BLaER1 treated with 17β-estradiol and CSF1 and Interleukin-3, amounts not matched to agents 10 nM and 100 nM (cell line): Measurements from ENCODE around the gene HELZ.
"Not testable (repeated sequence)": the region's sequence is repeated elsewhere in the genome, so short reads cannot be mapped to it uniquely, and the experiment has no call there.

ENCODE experiments used
- H3K27ac ChIP-seq, 11 experiments: shearing (Covaris generic); formaldehyde crosslinking; 2 replicates each; pipeline ENCODE4 v1.8.1; 2022
- H3K27me3 ChIP-seq, 11 experiments: shearing (Covaris generic); formaldehyde crosslinking; 2 replicates each; pipeline ENCODE4 v1.8.1; 2022
- H3K36me3 ChIP-seq, 11 experiments: shearing (Covaris generic); formaldehyde crosslinking; 2 replicates each; pipeline ENCODE4 v1.8.1; 2022
- H3K4me1 ChIP-seq, 10 experiments: shearing (Covaris generic); formaldehyde crosslinking; 2 replicates each; pipeline ENCODE4 v1.8.1; 2022
- H3K4me2 ChIP-seq, 11 experiments: shearing (Covaris generic); formaldehyde crosslinking; 2 replicates each; pipeline ENCODE4 v1.8.1; 2022
- H3K4me3 ChIP-seq, 10 experiments: shearing (Covaris generic); formaldehyde crosslinking; 2 replicates each; pipeline ENCODE4 v1.8.1; 2022
- H3K9ac ChIP-seq, 11 experiments: shearing (Covaris generic); formaldehyde crosslinking; 2 replicates each; pipeline ENCODE4 v1.8.1; 2022
- H3K9me3 ChIP-seq, 11 experiments: shearing (Covaris generic); formaldehyde crosslinking; replicated peaks in 1 of 11; 2 replicates each; pipeline ENCODE4 v1.8.1; 2022
- H4K20me1 ChIP-seq, 11 experiments: shearing (Covaris generic); formaldehyde crosslinking; 2 replicates each; pipeline ENCODE4 v1.8.1; 2022
- Cebpa-rat ChIP-seq, 11 experiments: shearing (Covaris generic); IDR thresholded peaks; 2 replicates each; pipeline ENCODE4 v1.8.1; 2022

The HELZ gene

GRCh38 chr17:67148352-67148751, 96.6 kb downstream of the HELZ start:
- TF ChIP-seq Cebpa-rat (IDR thresholded peaks at IDR 0.05) = no peak
- H3K27ac ChIP-seq = no peak overlapping the region
- no peaks in the 10 kb centered on the region for H3K27me3 ChIP-seq
- no peak overlapping the region for H3K9ac ChIP-seq
- peaks cover 94 to 100% (median 99%) of the 10 kb centered on the region in 11 experiments for H3K36me3 ChIP-seq
- peaks cover 0 to 18% (median 9%) of the 10 kb centered on the region in 11 experiments; a peak in 20 of 22 replicates for H3K9me3 ChIP-seq
- H3K4me3 ChIP-seq = no peak overlapping the region
- no peak overlapping the region for H3K4me2 ChIP-seq
- peaks cover 0 to 8% (median 0%) of the 10 kb centered on the region in 10 experiments; a peak in 2 of 20 replicates for H3K4me1 ChIP-seq
- peaks cover 0 to 77% (median 0%) of the 10 kb centered on the region in 11 experiments; a peak in 6 of 22 replicates for H4K20me1 ChIP-seq

GRCh38 chr17:67145183-67145805, 99.7 kb downstream of the HELZ start:
- Histone ChIP-seq H4K20me1 (peaks cover 0 to 75% (median 0%) of the 10 kb centered on the region in 11 experiments; a peak in 7 of 22 replicates), H3K27me3 (no peaks in the 10 kb centered on the region), H3K4me1 (peaks cover 0 to 9% (median 0%) of the 10 kb centered on the region in 10 experiments; a peak in 5 of 20 replicates), H3K36me3 (peaks cover 92 to 100% (median 99%) of the 10 kb centered on the region in 11 experiments), H3K4me2 (no peak overlapping the region), H3K27ac (no peak overlapping the region), H3K4me3 (no peak overlapping the region), H3K9me3 (peaks cover 12 to 35% (median 22%) of the 10 kb centered on the region in 11 experiments; a peak in 20 of 22 replicates), H3K9ac (no peak overlapping the region)
- no peak for TF ChIP-seq Cebpa-rat (IDR thresholded peaks at IDR 0.05)

GRCh38 chr17:67143318-67143717, 101.7 kb downstream of the HELZ start:
- no peak overlapping the region for H3K27ac ChIP-seq
- peaks cover 0 to 21% (median 0%) of the 10 kb centered on the region in 10 experiments; a peak in 7 of 20 replicates for H3K4me1 ChIP-seq
- no peak overlapping the region for H3K4me3 ChIP-seq
- no peak overlapping the region for H3K4me2 ChIP-seq
- H3K36me3 ChIP-seq = peaks cover 91 to 100% (median 98%) of the 10 kb centered on the region in 11 experiments
- peaks cover 12 to 35% (median 22%) of the 10 kb centered on the region in 11 experiments; a peak in 20 of 22 replicates for H3K9me3 ChIP-seq
- no peaks in the 10 kb centered on the region for H3K27me3 ChIP-seq
- H3K9ac ChIP-seq = no peak overlapping the region
- H4K20me1 ChIP-seq = peaks cover 0 to 86% (median 5%) of the 10 kb centered on the region in 11 experiments; a peak in 9 of 22 replicates
- TF ChIP-seq Cebpa-rat (IDR thresholded peaks at IDR 0.05) = no peak

GRCh38 chr17:67142030-67142429, 103.0 kb downstream of the HELZ start:
- peaks cover 0 to 91% (median 5%) of the 10 kb centered on the region in 11 experiments; a peak in 9 of 22 replicates for H4K20me1 ChIP-seq
- not testable (repeated sequence) for H3K4me3 ChIP-seq, H3K4me2 ChIP-seq, H3K27me3 ChIP-seq, H3K9ac ChIP-seq, H3K27ac ChIP-seq
- H3K36me3 ChIP-seq = peaks cover 91 to 100% (median 96%) of the 10 kb centered on the region in 11 experiments
- H3K9me3 ChIP-seq = peaks cover 12 to 35% (median 22%) of the 10 kb centered on the region in 11 experiments; a peak in 20 of 22 replicates
- H3K4me1 ChIP-seq = peaks cover 0 to 23% (median 0%) of the 10 kb centered on the region in 10 experiments; a peak in 7 of 20 replicates

- Histone ChIP-seq H3K9me3 (peaks cover 12 to 34% (median 21%) of the 10 kb centered on the region in 11 experiments; a peak in 20 of 22 replicates), H3K27me3 (no peaks in the 10 kb centered on the region), H3K4me3 (no peak overlapping the region), H3K27ac (0 out of 22 replicates have a peak overlapping the region, but pooled peaks of 1 of the 11 experiments have one; percentile 2), H3K4me1 (peaks cover 0 to 23% (median 0%) of the 10 kb centered on the region in 10 experiments; a peak in 7 of 20 replicates), H4K20me1 (peaks cover 0 to 95% (median 5%) of the 10 kb centered on the region in 11 experiments; a peak in 9 of 22 replicates), H3K4me2 (peak overlapping the region in 2 of 11 experiments; percentile 0 to 4; a peak in 1 of 22 replicates), H3K9ac (no peak overlapping the region), H3K36me3 (peaks cover 91 to 100% (median 96%) of the 10 kb centered on the region in 11 experiments)
- TF ChIP-seq Cebpa-rat (IDR thresholded peaks at IDR 0.05) = no peak
Observed at GRCh38 chr17:67139784-67140665, 105.0 kb downstream of the HELZ start.

- no peak overlapping the region for H3K4me3 ChIP-seq
- H4K20me1 ChIP-seq = peaks cover 0 to 91% (median 5%) of the 10 kb centered on the region in 11 experiments; a peak in 8 of 22 replicates
- peaks cover 12 to 27% (median 19%) of the 10 kb centered on the region in 11 experiments; a peak in 20 of 22 replicates for H3K9me3 ChIP-seq
- H3K4me1 ChIP-seq = peaks cover 0 to 23% (median 0%) of the 10 kb centered on the region in 10 experiments; a peak in 7 of 20 replicates
- TF ChIP-seq Cebpa-rat (IDR thresholded peaks at IDR 0.05) = no peak
- peaks cover 85 to 100% (median 95%) of the 10 kb centered on the region in 11 experiments for H3K36me3 ChIP-seq
- H3K27me3 ChIP-seq = no peaks in the 10 kb centered on the region
- no peak overlapping the region for H3K27ac ChIP-seq
- H3K9ac ChIP-seq = no peak overlapping the region
- no peak overlapping the region for H3K4me2 ChIP-seq
Observed at GRCh38 chr17:67139289-67139688, 105.7 kb downstream of the HELZ start.

- TF ChIP-seq Cebpa-rat (IDR thresholded peaks at IDR 0.05) = no peak
- peaks cover 0 to 92% (median 5%) of the 10 kb centered on the region in 11 experiments; a peak in 8 of 22 replicates for H4K20me1 ChIP-seq
- H3K4me1 ChIP-seq = peaks cover 0 to 23% (median 0%) of the 10 kb centered on the region in 10 experiments; a peak in 7 of 20 replicates
- H3K4me3 ChIP-seq = no peak overlapping the region
- peaks cover 9 to 18% (median 15%) of the 10 kb centered on the region in 11 experiments; a peak in 20 of 22 replicates for H3K9me3 ChIP-seq
- H3K27me3 ChIP-seq = no peaks in the 10 kb centered on the region
- no peak overlapping the region for H3K9ac ChIP-seq
- no peak overlapping the region for H3K27ac ChIP-seq
- peak overlapping the region in 1 of 11 experiments; percentile 8; a peak in 2 of 22 replicates for H3K4me2 ChIP-seq
- H3K36me3 ChIP-seq = peaks cover 84 to 100% (median 95%) of the 10 kb centered on the region in 11 experiments
Observed at GRCh38 chr17:67138392-67138791, 106.6 kb downstream of the HELZ start.

GRCh38 chr17:67137860-67138259, 107.1 kb downstream of the HELZ start:
- H3K27me3 ChIP-seq = no peaks in the 10 kb centered on the region

More at GRCh38 chr17:67137860-67138259, 107.1 kb downstream of the HELZ start:
- Histone ChIP-seq H3K27ac (no peak overlapping the region), H3K9me3 (peaks cover 3 to 13% (median 10%) of the 10 kb centered on the region in 11 experiments; a peak in 20 of 22 replicates), H3K36me3 (peaks cover 80 to 100% (median 94%) of the 10 kb centered on the region in 11 experiments), H3K4me3 (no peak overlapping the region), H3K4me2 (no peak overlapping the region), H3K4me1 (peaks cover 0 to 23% (median 0%) of the 10 kb centered on the region in 10 experiments; a peak in 7 of 20 replicates), H4K20me1 (peaks cover 0 to 92% (median 5%) of the 10 kb centered on the region in 11 experiments; a peak in 8 of 22 replicates), H3K9ac (no peak overlapping the region)
- TF ChIP-seq Cebpa-rat (IDR thresholded peaks at IDR 0.05) = no peak
